Hypothalamus (tissue), 51 donors: ENCODE data around the gene SH3D21.

Experiments used
- DNase-seq, 51 donors: peaks; one replicate each; lab custom pipeline; 2025; lab: John Stamatoyannopoulos, UW

The SH3D21 gene

DNA sequence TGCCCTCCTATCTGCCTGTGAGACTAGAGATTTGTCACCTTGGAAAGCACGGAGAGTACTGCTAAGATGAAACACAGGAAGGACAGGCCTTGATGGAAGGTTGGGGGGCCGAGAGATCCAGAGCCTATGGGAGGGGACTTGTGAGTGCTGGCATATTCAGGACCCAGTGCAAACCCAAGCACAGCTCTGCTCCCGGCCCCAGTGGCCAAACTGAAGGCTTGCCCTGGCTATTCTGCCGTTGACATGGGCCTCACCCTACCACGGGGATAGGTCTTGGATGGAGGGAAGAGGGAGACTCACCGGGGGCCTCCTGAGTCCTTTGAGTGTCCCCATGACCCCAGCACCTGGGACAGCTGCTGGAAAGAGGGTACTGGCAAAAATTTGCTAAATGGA is 21.9 kb downstream of the SH3D21 start:
- no peak for DNase-seq

DNA sequence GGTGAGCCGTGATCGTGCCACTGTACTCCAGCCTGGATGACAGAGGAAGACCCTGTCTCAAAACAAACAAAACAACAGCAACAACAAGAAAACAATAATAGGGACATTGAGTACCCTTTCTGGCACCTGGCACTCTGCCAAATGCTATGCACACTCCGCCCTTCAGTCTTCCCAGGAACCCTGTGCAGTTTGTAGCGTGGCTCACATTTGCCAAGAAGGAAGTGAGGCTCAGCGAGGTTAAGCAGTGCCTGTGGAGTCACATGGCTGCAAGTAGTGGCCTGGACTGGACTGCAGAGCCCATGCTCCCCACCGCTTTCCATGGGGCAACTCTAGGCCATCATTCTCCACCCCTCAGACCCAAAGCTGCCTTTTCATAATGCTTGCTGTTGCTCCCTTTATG is 22.5 kb downstream of the SH3D21 start:
- peak in 1 of 51 donors; percentile 12 for DNase-seq

DNA sequence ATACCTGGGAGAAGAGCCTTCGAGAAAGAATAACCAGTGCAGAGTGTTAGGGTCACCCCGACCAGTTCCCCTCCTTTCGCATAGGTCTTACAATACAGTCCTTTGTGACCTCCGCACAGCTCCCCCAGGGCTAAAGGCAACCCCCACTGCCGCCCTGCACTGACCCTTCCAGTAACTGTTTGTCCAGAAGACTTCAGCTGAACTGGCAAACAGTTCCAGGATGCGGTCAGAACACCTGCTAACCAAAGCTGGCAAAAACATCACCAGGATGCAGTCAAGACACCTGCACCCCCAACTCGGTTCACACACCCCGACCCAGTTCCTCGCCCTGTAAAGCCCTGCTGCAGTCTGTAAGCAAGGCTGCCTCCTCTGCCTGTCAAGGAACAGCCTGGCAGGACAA is 23.6 kb downstream of the SH3D21 start:
- DNase-seq: no peak

DNA sequence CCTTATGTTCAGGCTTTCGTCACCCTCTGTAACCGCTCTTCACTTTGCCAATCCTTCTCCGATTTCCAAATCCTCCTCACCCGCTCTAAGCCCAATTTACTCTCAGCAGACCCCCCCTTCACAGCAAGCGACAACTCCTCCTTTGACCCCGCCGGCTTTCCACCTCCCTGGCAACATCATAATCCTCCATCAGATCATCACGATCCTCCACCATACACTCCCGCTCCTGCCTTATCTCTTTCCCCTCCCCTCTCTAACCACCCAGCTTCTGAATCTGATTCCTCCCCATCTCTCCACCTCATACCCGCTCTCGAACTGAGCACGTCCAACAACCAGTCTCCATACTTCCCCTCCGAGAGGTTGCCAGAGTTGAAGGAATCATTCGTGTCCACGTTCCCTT is 24.8 kb downstream of the SH3D21 start:
- no peak for DNase-seq

DNA sequence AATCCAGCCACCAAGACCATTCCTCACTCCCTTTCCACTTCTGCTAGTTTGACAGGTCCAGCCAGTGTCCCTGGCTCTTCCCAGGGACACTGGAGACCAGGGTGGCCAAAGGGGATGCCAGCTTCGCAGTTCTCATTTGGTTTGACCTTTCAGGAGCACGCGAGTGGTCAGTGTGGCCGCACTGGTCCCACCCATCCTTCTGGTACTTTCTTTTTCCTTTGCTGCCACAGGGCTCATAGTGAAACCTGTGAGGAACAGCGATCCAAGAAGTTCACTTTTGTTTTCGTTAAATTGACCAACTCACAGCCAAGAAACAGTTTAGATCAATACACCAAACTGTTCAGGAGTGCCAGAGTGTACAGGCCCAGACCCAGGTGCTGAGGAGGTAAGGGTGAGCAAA is 31.7 kb downstream of the SH3D21 start:
- DNase-seq: no peak

DNA sequence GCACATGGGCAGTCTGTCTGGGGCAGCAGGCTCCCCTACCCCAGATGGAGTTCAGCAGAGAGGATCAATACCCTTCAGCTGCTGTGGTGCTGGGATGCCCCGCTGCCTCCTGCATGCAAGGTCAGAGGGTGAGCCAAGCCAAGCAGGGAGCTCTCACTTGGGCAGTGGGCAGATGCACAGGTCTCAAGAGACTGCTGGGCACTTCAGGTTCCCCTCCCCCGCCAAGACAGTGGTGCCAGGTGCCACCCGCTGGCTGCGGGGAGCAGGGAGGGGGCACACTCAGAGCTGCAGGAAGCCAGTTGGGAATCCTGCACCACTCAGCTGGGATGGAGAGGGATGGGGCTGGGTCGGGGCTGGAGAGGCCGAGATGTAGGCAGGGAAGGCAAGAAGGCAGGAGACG is 33.0 kb downstream of the SH3D21 start:
- no peak for DNase-seq

DNA sequence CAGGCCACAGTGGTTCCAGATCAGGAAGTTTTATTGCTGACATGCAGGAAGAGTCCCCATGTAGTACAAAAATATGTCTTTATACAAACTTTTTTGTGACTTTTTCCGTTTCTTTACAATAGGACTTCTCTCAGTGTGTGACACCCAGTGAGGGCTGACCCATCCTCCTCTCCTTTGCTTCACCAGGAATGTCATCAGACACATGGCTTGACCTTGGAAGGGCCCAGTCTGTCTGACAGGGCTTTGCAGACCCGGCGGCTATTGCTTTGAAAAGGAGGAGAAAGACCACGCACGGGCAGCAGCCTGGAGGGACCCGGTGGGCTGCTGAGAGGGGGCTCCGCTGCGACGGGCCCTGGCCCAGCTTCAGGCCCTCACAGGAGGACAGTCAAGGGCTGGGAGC is 33.4 kb downstream of the SH3D21 start:
- no peak for DNase-seq

DNA sequence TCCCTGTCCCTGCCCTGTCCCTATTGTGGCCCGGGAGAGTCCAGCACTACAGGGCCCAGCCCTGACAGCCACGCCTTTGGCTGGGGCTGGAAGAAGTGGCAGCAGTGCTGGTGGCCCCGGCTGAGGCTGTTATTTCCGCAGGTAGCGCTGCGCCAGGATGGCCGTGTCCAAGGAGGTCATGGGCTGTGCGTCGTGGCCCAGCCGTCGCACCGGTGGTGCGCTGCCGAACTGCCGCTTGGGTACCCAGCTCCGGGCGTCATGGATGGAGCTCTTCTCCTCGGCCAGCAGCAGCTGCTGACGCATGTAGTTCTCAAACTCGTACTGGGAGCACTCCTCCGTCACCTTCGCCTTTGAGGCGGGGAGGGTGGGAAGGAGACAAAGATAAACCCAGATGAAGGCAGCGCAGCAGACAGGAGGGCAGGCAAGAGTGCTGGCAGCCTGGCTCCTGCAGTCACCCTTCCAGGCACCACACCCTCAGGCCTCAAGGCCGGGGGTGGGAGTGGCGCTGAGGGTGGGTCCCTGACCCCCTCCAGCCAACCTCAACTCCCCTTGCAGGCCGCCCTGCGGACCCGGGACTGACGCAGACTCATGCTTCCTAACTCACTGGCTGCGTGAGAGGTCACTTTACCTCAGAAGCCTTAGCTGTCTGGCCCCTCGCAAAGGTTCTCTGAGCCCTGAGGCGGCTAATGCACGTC is 35.6 kb downstream of the SH3D21 start:
- DNase-seq: no peak

DNA sequence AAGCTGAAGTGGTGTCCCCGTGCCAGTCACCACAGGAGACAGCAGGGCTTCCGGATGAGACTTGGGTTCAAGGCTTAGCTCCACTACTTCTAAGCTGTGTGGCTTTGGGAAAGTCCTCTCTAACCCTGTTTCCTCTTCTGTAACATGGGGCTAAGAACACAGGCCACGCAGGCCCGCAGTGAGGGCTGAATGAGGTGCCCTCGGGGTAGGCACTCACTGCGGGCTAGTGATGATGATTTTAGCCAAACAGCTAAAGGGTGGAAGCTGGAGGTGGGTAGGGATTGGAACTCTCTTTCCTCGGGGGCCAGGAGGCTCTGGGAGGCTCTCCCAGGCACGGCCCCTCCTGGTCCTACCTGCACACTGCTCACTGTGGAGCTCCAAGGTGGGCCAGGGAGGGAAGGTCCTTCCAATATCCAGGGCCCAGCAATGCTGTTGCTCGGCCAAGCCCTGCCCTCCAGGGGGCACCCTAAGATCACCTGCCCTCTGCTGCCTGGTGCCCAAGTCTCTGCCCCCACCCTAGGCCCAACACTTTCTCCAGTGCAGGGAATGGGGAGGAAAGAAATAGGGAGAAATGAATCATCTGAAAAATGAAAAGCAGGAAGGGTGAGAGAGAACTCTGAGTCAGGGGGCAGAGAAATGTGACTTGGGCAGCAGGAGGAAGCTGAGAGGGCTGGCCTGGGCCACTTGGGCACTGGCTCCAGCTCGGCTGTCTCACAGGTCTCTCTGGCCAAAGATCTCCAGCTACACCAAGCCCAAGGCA is 36.4 kb downstream of the SH3D21 start:
- DNase-seq: peak in 17 of 51 donors; percentile 5 to 60 (median 29)

DNA sequence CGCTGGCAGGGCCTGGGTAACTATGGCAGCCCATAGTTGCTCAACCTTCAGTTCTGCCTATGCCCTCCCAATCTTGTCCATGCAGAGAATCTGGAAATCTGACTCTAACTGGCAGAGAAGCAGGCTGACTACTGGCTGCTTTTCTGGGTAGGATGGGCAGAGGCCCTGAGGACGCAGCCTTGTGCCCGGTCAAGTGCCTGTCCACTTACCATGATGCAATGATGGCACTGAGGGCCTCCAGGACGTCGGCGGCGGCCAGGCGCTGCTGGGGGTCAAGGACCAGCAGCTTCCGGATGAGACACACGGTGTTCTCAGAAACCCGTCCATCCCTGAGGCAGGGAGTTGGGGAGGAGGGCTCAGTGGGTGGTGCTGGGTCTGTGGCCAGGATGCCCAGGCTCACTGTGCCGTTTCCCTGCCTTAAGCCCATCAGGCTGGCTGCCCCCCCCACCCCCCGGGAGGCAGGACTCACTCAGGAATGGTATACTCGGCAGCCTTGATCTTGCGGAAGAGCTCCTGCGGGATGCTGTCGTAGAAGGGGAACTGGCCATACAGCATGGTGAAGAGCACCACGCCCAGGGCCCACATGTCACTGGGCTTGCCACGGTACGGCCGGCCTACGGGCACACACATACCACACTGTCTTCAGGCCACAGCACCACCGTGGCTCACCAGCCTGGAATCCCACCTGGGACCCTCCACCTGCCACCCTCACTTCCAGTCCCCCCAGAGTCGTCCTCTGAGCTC is 37.7 kb downstream of the SH3D21 start:
- DNase-seq: no peak

DNA sequence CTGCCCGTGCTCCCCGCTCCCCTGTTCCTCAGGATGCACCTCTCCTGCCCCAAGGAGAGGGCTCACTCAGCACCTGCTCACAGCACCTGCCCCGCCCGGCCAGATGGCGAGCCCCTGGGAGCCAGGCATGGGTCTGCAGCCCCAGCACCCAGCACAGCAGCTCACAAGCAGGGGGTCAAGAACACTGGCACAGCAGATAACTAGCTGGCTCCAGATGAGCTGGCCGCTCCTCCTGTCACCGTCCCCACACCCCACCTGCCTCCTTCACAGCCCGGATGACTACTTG is 38.2 kb downstream of the SH3D21 start:
- no peak for DNase-seq

DNA sequence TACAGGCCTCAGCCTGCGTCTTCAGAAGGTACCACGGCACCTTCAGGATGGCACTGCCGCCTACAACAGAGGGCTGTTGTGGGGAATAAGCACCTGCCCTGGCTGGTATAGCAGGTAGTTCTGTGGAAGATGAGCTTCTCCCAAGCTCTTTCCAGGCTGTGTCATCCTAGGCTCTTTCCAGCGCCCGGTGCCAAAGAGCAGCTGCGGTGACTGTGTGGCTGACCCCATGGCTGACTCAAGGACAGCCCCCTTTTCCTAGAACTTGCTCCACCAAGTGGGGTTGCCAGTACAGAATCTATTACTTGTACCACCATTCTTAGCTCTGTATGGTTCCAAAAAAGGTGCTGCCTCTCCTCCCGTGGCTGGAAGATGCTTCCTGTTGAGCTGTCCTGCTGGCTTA is 39.2 kb downstream of the SH3D21 start:
- no peak for DNase-seq

DNA sequence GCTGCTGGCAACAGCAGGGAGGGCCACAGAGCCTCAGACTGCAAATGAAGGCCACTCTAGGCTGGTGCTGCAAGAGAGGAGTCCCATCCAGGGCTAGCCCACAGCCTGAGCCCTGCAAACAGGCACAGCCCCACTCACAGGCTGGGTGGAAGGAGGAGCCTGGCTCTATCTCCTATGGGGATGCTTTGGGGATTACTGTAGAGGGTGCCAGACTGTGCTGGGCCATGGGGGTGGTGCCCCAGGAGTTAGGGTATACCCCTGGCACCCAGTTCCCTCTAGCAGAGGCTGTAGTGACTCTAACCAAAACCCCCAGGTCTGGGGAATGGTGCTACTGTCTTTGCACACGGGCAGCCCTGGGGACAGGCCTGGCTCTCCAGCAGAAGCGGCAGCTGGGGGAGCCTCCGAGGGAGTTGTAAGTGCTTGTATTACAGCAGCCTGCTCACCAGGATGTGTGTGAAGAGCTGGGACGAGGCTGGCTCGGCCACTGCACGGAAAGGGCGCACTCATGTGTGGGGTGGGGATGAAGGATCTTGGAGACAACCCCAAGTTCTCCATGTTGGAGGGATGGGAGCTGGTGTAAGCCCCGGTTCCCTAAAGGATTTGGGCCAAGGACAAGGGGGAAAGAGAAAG is 40.7 kb downstream of the SH3D21 start:
- no peak for DNase-seq

DNA sequence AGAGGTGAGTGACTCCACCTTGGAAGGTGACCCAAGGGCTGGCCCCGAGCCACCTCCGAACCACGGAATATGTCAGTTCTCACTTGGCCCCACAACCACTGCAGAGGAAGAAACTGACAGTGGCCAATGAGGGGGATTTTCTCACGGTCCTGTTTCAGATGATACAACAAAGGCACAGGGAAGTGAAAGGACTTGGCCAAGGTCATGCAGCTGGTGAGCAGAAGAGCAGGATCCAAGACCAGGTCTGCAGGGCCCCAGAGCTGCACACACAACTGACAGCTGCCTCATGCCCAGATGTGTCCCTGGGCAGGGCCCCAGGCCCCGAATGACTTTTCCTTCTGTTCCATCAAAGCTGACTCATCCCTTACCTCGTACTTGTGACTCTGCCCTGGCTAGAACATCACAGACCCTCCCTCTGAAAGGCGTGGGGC is 43.1 kb downstream of the SH3D21 start:
- no peak for DNase-seq

DNA sequence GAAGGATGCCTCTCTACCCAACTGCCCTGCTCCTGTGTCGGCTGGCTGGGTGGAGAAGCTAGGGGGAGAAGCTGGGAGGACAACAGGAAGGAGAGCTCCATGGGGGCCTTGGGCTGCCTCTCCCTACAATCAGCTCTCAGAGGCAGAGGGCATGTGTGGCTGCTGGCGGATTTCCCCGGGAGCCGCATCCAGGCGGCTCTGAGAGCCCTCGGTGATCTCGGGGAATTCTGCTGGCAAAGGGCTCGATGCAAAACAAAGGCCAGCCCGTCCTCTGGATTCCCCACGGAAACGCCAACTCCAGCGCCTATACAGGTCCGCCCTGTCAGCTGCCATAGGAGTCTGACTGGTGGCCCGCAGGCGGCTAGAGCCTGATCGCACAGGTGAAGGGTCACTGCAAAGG is 43.7 kb downstream of the SH3D21 start:
- peak in 3 of 51 donors; percentile 9 to 13 (median 12) for DNase-seq

DNA sequence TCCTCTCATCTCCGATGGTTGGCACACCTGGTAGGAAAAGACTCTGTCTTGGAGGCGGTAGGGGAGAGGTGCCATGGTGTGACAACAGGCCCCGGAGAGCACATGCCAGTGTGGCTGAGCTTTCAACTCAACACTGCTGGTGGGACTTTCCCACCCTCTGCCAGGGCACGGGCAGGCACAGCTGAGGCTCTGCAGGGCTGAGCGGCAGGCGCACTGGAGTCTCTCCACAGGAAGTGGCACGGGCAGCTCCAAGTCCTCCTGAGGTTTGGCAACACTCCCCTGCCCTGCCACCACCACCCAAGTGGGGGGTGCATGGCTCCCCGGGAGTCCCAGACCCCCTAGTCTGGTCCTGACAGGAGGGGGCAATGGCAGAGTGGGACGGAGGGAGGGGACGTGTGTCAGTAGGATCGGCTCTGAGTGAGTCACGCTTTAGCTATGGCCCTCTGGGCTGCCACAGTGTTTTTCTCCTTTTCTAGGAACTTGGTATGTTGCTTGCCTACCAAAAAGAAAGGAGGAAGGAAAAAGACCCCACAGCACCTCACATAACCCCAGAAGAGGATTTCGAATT is 44.6 kb downstream of the SH3D21 start:
- peak in 5 of 51 donors; percentile 18 to 59 (median 36) for DNase-seq

DNA sequence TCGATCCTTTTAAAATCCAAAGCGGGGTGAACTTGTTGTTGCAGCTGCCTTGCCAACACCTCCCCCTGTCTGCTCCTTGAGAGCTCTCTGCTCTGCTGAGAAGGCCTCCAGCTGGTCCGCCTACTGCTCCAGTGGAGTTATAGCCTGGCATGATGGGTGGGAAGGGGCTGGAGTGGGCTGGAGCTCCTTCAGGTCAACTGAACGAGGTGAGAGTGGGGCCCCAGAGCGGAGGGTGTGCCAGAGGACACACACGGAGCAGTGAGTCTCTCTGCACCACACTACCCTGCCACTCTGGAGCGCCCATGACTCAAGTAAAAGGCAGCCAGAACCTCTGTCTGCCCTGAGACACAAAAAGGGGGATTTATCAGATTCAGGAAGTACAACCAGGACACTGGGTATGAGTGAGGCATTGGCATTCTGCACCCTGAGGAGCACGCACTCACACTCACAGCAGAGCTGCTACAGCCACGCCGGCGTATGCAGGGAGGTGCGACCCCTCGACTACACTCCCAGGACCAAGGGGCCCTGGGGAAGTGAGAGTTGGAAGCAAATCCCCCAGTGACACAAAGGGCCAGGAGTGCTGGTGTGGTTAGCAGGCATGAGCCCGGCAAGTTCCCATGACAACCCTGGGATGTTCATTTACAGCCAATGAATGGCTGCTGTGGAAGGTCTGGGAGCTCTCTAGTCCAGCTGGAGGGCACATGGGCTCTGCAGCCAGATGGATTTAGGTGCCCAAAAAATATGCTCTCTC is 45.2 kb downstream of the SH3D21 start:
- DNase-seq: peak in 15 of 51 donors; percentile 10 to 47 (median 24)

DNA sequence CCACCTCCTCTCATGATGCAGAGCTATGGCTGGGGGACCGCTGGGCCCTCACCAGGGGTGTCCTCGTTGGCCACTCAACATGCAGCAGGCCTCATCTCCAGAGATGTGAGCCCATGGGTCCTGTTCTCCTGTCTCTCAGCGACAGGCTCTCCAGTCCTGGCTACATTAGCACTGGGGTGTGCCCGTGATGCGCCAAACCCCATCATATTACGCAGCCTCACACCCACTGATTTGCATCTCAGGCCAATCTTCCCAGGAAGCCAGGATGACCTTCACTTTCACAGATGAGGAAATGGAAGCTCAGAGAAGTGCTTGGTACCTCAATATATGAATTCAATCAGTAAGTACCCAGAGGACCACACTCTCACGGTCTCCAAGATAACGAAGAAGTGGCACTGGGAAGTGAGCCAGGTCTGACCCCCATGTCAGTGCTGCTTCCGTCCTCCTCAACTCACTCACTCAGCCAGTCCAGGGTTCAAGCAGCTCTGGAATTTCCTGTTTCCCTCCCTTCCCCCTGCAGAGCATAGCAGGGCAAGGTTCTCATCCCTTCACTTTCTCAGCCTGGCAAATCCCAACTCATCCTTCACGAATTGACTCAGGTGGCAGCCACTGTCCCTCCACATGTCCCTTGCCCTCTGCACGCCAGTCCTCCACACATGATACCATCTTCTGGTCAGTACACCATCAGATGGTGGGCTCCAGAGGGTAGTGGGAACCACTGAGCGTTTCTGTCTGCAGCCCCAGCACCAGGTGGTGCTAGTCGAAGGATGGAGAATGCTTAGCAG is 46.1 kb downstream of the SH3D21 start:
- no peak for DNase-seq
